GM19035 (cell line): ENCODE results near the gene HSCB.
"Not testable (repeated sequence)": the region's sequence is repeated elsewhere in the genome, so short reads cannot be mapped to it uniquely, and the experiment has no call there.

Source experiments
- ATAC-seq: cut with Tn5 transposase; IDR thresholded peaks from one replicate; pipeline ENCODE4 v1.9.1; 2021; ENCODE audit not compliant: unreplicated experiment

HSCB gene

GRCh38 chr22:28741785-28742561 is at the start of gene HSCB, which contains the start of gene CHEK2:
TSS of gene HSCB (plus strand) at chr22:28742039. CDS start at chr22:28742096, 57 bp downstream.
TSS of gene CHEK2 (minus strand) at chr22:28741820. CDS start at chr22:28734721, 7,099 bp downstream.
- ATAC-seq = peak; percentile 91

- ATAC-seq = not testable (repeated sequence)
Observed at GRCh38 chr22:28693041-28693760, 48.6 kb upstream of the HSCB start.

- no peak for ATAC-seq
Observed at GRCh38 chr22:28702891-28703290, 38.9 kb upstream of the HSCB start.

GRCh38 chr22:28703436-28703835 is 38.4 kb upstream of the HSCB start:
- no peak for ATAC-seq

- no peak for ATAC-seq
Observed at GRCh38 chr22:28706845-28707244, 35.0 kb upstream of the HSCB start.

- no peak for ATAC-seq
Observed at GRCh38 chr22:28710107-28710506, 31.7 kb upstream of the HSCB start.

GRCh38 chr22:28710576-28711191 is 31.2 kb upstream of the HSCB start:
- no peak for ATAC-seq

GRCh38 chr22:28711341-28711740 is 30.5 kb upstream of the HSCB start:
- no peak for ATAC-seq

GRCh38 chr22:28711820-28712777 is 29.7 kb upstream of the HSCB start:
- ATAC-seq = no peak

- no peak for ATAC-seq
Observed at GRCh38 chr22:28714043-28714628, 27.7 kb upstream of the HSCB start.

GRCh38 chr22:28715611-28716010 is 26.2 kb upstream of the HSCB start:
- ATAC-seq = no peak

- ATAC-seq = no peak
Observed at GRCh38 chr22:28716686-28717085, 25.2 kb upstream of the HSCB start.

GRCh38 chr22:28718044-28718443 is 23.8 kb upstream of the HSCB start:
- ATAC-seq = no peak

- ATAC-seq = no peak
Observed at GRCh38 chr22:28728002-28728401, 13.8 kb upstream of the HSCB start.

- ATAC-seq = no peak
Observed at GRCh38 chr22:28728621-28729313, 13.1 kb upstream of the HSCB start.

GRCh38 chr22:28730179-28730578 is 11.7 kb upstream of the HSCB start:
- no peak for ATAC-seq

- ATAC-seq = no peak
Observed at GRCh38 chr22:28734393-28734792, 7.4 kb upstream of the HSCB start.

GRCh38 chr22:28736301-28737155 is 5.3 kb upstream of the HSCB start:
- ATAC-seq = no peak

GRCh38 chr22:28737701-28738100 is 4.1 kb upstream of the HSCB start:
- no peak for ATAC-seq
